Loucy (cell line): ENCODE measurements around the gene RSRC1.

Experiments
- EZH2phosphoT487 ChIP-seq: fragments of 200-600 bp; IDR thresholded peaks from 2 replicates; pipeline ENCODE4 v1.6.1; 2018; ENCODE audit warnings: antibody characterized with exemption, mild to moderate bottlenecking, moderate library complexity, borderline replicate concordance
- TF ChIP-seq, protein P1 (sequence below): fragments of 200-600 bp; sonication (generic); conservative IDR thresholded peaks from 2 replicates; pipeline ENCODE4 v1.5.1; 2014; ENCODE audit warnings: mild to moderate bottlenecking, antibody characterized with exemption, low read length

DNA sequence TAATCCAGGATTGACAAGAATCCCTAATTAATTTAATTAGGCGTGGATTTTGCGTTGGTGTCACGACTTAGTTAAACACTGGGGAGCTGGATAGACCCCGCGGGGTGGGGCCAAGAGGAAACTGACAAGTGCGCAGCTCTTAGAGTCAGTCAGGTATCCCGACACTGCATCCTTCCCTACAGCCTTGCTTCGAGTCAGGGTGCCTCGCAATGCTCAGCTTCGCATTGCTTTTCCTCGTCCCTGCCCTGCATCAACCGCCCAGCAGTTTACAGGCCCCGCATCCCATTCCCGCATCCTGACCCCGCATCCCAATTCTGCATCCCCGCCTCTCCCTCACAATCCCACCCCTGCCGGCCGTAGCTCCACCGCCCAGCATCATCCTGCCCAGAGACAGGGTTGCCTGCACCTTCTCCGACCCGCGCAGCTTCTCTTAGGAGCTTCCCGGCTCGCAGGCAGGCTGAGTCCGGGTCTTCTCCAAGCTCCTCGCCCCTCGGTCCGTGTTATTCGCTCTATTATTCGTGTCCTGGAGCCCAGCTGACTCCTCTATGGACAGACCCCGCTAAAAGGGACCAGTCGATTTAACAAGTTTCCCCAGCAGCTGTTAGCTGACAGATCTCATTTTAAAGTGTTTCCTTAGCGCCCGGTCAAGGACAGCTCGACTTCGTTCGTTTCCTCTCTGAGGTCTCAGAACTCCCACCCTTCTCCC is 3.0 kb upstream of the RSRC1 start:
- TF ChIP-seq, protein P1, sequence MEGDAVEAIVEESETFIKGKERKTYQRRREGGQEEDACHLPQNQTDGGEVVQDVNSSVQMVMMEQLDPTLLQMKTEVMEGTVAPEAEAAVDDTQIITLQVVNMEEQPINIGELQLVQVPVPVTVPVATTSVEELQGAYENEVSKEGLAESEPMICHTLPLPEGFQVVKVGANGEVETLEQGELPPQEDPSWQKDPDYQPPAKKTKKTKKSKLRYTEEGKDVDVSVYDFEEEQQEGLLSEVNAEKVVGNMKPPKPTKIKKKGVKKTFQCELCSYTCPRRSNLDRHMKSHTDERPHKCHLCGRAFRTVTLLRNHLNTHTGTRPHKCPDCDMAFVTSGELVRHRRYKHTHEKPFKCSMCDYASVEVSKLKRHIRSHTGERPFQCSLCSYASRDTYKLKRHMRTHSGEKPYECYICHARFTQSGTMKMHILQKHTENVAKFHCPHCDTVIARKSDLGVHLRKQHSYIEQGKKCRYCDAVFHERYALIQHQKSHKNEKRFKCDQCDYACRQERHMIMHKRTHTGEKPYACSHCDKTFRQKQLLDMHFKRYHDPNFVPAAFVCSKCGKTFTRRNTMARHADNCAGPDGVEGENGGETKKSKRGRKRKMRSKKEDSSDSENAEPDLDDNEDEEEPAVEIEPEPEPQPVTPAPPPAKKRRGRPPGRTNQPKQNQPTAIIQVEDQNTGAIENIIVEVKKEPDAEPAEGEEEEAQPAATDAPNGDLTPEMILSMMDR: no peak
- TF ChIP-seq EZH2phosphoT487: no peak
